DMS79 treated with DMSO at 0.1 percent for 48 hours (cell line): Measurements from ENCODE around the gene MIEF2.
A peak's percentile ranks its signal among the peaks of the same experiment; 100 is the strongest.

ENCODE experiments used
- DNase-seq: peaks from one replicate; lab custom pipeline; 2025; lab: John Stamatoyannopoulos, UW

MIEF2 gene

DNA sequence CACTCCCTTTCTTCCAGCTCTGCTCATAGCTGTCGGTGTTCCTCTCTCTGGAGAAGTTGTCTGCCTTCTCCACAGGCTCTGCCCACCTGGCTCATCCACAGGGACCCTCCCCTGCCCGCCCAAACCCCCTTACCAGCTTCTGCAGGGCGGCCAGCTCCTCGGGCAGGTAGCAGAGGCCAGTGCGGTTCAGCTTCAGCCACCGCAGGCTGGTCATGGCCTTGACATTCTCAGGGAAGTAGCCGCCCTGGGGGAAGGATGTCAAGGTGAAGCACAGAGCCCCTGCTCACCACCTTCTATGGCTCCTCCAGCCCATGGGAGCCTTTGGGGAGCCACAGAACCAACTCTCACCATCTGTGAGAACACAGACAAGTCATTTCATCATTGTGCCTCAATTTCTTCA, 3.7 kb upstream of the MIEF2 start:
- no peak for DNase-seq

DNA sequence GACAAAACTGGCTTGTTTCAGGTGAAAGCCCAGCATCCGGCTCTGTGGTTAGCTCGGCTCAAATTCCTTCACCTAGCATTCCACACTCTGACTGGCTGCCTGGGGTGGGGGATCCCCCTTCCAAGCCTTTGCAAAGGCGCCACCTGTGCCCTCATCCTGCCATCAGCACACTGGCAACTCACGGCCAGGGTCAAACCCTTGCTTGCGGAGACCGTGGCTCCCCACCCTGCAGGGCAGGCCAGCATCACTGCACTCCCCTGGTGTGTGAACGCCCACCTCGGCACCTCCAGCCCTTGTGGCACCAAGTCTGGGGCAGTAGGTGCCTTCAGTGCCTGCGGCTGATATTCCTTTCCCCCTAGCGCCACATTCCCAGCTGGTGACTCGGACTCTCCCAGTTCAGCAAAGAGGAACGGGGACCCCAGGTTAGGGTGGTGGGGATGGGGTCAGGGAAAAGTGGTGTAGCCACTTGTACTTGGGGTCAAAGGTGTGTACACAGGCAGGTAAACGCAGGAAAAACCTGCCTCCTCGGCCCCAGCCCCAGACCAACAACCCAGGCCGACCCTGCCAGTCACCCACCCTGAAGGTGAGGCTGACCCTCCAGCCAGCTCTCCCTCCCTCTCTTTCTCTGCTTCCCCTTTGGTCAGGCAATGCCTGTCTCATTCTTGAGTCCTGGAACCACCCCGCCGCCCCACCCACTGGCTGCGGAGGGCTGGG, 3.0 kb upstream of the MIEF2 start:
- no peak for DNase-seq

DNA sequence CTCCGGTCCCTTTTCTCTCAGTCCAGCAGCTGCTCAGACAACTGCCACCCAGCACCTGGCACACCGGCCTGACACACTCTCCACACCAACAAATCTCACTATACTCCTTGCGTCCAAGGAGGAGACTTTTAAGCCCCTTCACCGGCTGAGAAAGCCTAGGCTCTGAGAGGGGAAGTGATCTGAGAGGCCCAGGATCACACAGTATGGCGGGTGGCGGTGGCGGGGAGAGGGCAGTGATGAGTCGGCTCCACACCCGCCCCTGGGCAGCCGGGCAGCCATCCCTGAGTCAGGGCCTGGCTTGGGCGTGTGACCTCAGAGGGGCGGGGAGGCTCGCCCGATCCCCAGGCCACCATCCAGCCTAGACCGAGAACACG, 2.5 kb upstream of the MIEF2 start:
- DNase-seq = peak; percentile 16

DNA sequence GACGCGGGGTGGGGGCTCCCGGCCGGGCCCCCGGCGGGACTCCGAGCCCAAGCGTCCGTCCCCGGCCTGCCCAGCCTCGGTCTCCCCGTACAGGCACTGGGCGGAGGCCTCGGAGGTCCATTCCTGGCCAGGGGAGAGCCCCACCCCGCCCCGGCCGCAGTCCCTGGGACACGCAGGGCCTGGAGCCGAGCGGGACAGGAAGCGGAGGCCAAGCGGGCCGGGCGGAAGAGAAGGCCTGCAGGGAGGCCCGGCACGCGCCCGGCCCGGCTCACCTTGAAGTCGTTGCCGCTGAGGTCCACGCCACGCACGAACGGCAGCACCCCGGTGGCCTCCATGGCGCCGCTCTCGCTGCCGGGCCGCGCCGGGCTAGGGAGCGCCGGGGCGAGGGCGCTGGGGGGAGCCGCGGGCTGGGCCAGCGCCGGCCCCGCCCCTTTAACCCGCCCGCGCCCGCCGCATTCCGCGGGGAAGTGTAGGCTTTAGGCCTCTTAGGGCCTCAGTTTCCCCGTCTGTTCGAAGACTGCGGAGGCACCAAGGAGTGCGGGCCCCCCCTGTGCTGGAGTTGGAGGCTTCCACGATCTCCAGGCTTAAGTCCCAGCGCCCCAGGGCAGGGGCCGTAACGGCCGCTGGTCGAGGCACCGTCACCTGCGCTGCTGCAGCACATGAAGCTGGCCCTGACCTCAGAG, 2.0 kb upstream of the MIEF2 start, which contains the start of gene FLII:
Gene FLII (minus strand): TSS at position 383 of the 683 bp plus-strand sequence. CDS start 48 bp downstream, at position 335.
- DNase-seq = peak; percentile 1

DNA sequence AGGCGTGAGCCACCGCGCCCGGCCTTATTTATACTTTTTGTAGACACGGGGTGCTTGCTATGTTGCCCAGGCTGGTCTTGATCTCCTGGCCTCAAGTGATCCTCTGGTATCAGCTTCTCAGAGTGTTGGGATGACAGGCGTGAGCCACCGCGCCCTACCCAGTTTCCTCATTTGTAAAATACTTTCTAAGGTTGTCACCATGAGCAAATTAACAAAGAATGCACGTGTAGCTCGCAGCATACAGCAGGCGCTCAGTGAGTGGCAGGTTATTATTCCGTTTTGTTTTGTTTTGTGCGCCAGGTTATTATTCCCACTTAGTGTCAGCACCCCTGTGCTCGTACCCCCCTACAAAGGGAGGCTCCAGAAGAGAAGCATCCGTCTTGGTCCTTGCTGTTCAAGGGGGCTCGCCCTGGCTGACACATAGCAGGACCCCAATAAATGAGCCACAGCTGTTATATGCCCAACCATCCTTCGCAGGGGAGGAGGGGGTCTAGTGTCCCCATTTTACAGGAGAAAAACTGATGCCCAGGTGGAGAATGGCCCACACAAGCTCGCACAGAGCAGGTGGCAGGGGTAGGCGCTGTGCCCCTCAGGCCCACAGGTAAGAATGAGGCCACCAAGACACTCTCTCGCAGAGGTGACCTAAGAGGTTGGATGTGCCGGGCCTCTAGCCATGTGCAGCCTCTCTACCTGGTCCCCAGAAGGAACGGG, 686 bp upstream of the MIEF2 start:
- no peak for DNase-seq

DNA sequence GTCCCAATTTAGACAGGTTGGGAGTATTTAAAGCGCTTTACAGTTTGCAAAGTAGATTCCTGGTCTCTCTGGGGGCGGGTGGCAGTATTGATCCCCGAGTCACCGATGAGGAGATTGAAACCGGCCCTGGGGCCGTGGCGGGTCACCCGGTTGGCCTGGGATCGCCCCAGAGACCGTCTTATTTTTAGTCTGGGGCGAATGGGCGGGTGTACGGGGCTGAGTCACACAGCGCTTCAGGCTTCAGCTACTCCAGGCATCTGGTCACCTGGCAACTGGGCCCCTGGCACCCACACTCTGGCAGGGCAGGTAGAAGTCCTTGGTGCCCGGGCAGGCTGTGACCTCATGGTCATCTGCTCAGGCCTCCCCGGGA, 669 bp downstream of the MIEF2 start:
- DNase-seq = no peak

DNA sequence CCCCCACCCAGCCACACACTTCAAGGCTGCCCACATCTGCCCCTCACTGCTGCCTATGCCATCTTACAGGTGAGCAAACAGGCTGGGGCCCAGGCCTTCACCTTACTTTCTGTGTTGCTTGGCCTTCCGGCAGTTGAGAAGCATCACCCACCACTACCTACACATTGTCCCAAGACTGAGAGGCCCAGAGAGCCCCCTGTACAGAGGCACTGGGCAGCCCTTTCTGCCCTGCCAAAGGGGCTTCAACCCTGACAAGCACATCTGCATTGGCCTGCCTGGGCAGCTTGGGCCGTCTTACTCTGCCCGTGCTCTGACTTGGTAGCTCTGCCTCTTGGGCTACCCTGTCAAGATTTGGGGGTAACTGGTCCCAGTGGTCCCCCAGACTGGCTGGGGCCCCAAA, 1.2 kb downstream of the MIEF2 start:
- no peak for DNase-seq

DNA sequence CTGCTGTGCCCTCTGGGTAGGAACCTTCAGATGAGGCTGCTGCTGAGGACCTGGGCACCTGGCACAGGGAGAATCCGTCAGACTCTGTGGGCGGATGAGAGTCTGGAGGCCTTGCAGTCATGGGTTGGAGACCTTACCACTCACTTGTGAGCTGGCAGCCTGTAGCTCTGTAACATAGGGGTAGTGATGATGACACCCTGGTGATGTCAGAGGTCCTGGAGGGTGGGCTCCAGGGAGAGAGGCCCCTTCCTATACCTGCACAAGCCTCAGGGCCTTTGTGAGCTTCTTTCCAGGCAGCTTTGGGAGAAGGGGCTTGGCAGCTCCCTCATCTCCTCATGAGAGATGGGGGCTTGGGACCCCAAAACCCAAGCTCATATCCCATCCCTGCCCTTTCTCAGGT, 1.6 kb downstream of the MIEF2 start:
- DNase-seq = no peak

DNA sequence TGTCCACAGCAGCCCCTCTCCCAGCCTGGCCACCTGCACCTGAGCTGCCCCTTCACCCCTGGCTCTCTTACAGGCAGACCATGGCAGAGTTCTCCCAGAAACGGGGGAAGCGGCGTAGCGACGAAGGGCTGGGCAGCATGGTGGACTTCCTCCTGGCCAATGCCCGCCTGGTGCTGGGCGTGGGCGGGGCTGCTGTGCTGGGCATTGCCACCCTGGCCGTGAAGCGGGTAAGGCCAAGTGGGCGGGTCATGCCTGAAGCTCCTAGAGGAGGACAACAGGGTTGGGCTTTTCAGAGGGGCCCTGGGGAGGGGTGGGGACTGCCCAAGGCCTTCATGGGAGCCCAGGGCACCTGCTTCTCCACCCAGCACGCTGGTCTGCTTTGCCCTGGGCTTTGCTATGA, 2.2 kb downstream of the MIEF2 start:
- no peak for DNase-seq

DNA sequence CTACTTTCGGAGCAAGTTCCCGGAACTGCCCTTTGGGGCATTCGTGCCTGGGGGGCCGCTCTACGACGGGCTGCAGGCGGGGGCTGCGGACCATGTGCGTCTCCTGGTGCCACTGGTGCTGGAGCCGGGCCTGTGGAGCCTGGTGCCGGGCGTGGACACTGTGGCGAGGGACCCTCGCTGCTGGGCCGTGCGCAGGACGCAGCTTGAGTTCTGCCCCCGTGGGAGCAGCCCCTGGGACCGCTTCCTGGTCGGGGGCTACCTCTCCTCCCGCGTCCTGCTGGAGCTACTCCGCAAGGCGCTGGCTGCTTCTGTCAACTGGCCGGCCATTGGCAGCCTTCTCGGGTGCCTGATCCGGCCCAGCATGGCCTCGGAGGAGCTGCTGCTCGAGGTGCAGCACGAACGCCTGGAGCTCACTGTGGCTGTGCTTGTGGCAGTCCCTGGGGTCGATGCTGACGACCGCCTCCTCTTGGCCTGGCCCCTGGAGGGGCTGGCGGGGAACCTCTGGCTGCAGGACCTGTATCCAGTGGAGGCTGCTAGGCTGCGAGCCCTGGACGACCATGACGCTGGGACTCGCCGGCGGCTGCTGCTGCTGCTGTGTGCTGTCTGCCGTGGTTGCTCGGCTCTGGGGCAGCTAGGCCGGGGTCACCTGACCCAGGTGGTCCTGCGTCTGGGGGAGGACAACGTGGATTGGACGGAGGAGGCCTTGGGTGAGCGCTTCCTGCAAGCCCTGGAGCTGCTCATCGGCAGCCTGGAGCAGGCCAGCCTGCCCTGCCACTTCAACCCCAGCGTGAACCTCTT, 3.6 kb downstream of the MIEF2 start:
- no peak for DNase-seq

DNA sequence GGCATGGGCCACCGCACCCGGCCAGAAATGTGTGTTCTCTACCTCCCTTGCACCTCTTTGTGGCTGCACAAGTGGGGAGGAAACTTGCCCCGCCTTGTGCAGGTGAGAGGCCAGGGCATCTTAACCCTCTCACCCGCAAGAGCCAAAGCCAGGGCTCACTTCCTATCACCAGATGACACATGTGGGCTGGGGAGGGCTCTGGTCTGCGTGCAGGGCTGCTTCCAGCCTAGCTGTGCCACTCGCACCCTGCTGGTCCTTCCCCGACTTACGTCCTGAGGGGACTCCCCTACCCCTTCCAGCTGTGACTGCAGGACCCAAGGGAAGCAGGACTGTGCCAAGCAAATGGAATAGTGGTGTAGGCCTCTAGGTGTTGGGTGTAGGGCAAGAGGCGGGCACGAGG, 6.9 kb downstream of the MIEF2 start:
- DNase-seq = no peak

DNA sequence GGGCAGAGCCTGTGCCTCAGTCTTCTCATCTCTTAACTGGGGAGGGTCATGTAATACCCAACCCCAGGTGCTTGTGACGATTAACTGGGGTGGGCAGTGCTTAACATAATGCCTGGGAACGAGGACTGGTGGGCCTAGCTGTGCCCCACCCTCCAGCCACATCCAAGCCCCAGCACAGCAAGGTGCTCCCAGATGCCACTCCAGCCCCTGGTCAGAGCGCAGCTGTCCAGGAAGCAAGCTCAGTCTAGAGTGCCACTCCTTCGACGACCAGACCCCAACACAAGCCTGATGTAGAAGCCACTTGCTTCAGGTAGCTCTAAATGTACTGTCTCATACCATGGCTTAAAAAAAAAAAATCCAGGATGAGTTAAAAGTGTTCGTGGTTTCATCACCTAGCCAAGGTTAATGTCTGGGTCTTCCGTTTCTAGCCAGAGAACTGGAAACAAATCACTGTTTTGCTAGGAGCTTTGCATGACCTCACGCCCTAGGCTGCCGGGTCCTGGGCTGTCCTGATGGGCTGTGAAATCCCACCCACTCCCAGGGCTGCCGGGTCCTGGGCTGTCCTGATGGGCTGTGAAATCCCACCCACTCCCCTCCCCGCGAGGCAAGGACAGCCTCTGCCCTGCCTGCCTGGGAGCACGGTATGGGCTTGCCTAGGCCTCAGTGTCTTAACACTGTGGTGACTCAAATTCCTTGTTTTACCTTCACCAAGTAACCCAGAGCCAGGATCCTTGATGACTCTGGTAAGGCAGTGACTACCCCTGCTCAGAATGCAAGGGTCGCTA, 7.7 kb downstream of the MIEF2 start:
- DNase-seq = no peak

DNA sequence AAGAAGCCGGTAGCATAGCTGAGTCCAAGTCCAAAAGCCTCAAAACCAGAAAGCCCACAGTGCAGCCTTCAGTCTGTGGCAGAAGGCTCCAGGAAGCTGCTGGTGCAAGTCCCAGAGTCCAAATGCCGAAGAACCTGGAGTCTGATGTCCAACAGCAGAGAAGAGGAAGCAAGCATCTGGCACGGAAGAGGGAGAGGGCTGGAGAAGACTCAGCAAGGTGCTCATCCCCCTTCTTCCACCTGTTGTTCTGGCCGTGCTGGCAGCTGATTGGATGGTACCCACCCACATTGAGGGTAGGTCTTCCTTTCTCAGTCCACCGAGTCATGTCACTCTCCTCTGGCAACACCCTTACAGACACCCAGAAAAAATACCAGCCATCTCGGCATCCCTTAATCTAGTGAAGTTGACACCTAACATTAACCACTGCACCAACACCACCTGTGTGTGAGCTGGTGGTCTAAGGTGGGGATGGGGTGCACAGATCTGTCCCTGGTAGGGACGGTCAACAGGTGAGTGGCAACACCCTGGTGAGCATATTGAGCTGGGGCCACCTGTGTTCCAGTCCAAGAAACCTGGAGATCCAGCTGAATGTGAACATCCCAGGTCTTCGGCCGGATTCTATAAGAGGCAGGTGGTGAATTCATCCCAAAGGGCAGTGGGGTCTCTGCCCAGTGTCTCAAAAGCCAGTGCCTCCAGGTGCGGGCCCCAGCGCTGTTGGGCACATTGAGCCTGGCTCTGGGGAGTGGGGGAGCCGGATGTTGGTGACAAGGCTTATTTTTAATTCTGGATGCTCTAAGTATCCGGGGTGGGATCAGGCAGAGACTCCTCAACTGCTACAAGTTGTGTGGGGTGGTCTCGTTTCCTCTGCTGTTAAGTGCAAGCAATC, 9.8 kb downstream of the MIEF2 start:
- no peak for DNase-seq

DNA sequence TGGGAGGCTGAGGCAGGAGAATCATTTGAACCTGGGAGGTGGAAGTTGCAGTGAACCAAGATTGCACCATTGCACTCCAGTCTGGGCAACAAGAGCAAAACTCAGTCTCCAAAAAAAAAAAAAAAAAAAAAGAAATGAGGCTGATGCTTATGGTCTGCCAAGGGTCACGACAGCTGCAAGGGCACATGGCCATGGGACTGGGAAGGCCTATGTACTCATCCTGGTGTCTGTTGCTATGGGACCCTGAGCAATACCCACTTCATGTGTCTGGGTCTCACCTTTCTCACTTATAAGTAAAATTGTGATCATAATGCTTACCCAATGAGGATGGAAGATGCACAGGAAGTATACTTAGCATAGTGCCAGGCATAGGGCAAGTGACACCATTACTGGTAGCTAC, 16.6 kb downstream of the MIEF2 start:
- DNase-seq = no peak

DNA sequence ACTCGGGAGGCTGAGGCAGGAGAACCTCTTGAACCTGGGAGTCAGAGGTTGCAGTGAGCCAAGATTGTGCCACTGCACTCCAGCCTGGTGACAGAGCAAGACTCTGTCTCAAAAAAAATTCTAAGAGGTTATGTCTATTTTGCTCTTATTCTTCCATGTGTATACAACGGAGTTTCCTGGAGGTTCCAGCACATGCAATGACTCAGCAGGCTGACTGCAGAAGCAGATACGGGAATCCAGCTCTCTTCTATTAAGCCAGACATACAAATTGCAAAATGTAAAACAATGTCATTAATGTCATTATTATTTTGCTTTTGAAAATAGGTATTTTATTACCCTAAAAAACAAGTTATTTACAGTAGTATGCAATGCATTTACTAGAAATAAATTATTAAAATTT, 18.4 kb downstream of the MIEF2 start:
- DNase-seq = no peak

DNA sequence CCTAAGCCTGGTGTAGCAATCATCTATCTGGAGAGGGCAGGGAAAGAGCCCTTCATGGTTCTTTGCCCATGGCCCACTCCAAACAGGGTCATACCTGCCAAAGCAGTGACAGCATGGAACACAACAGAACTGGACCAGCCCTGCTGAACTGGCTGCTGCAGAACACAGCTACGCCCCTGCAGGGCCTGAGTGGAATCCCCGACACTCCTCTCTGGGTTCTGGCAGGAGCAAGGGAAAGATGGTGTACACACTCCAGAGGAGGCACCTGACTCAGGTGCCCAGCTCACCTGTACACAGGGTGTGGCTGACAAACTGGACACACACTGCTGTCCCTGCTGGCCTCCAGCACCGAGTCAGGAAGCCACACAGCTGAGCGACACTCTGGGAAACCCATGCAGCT, 19.8 kb downstream of the MIEF2 start:
- peak; percentile 9 for DNase-seq

DNA sequence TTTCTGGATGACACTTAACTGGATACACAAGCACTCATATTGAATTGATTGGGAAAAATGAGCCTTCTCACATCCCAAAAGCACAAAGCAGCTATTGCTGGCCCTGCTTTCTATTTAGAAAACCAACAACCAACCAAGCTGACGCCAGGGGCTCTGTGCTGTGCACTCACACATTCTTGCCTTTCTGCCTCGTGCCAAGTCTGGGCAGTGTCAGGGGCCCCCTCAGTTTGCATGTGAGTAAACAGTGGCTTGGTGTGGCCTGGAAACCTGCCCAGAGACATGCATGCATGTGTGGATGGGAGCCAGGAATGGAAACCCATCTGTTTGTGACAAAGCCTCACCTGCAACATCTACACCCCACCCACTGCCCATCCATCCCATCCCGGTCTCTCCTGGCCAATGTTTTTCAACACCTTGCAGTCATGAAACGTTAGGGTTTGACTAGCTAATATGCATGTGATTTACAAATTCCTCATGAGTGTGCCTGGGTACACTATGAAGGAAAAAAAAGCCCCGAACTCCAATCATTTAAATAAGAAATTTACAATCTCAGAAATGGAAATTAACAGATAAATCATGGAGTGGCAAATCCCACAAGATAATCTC, 20.4 kb downstream of the MIEF2 start:
- peak; percentile 70 for DNase-seq

DNA sequence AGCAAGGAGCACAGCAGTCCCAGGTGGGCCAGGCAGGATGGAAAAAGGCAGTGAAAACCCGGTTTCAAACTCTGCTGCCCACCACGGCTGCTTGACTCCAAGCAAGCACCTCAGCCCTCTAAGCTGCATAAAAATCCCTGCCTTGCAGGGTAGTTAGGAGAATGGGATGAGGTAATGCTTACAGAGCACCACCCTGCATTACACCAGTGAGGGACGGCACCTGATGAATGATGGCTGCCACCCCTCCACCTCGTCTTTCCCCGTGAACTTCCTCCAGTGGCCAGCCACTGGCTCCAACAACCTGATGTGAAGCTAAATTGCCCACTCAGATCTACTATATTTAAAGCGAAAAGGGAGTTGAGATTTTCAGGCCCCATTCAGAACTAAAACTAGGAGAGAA, 21.3 kb downstream of the MIEF2 start:
- DNase-seq = no peak

DNA sequence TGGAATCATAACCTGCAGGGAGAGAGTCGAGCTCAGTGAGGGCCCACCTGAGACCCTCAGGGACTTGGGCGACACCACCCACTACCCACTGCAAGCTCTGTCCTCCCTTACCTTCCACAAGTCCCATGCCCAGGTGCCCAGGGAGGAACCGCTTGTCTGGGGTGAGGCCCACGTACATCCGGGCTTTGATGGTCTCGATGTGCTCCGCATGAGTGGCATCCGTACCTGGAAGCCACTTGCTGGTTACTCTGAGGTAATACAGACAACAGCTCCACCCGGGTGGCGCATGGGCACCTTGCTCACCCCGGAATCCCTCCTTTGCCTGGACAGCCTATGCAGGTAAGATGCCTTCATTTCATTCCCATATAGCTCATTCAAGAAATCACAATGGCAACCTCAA, 24.8 kb downstream of the MIEF2 start:
- no peak for DNase-seq
